CD14-positive monocyte (primary cell): Measurements from ENCODE around the gene NPTX1. TPM values are rescaled to one million over a fixed set of nuclear protein-coding genes. Genes with fewer than 3 reads are reported as not detected.

Experiments
- DNase-seq, 3 donors: peaks; one replicate each; pipeline ENCODE4 v3.0.0-alpha.2; 2011 to 2022
- H2AFZ ChIP-seq: 2 replicates; pipeline ENCODE4 v1.6.0; 2012; ENCODE audit warnings: mild to moderate bottlenecking, low read depth, low read length, inconsistent platforms; ENCODE audit not compliant: insufficient read depth, poor library complexity, severe bottlenecking
- H3K27ac ChIP-seq, 2 donors: 1 replicate in 1 of 2; 2 replicates in 1 of 2; pipeline ENCODE4 v1.5.1; 2012 to 2013; ENCODE audit warnings: low read length in 2 of 2, control low read depth in 1 of 2, inconsistent platforms in 1 of 2, low read depth in 1 of 2, mild to moderate bottlenecking in 1 of 2
- H3K27me3 ChIP-seq, 2 donors: one replicate each; pipeline versions ENCODE4 v1.6.0 to v1.6.1; 2011 to 2013; ENCODE audit warnings: low read length in 2 of 2; ENCODE audit not compliant: control insufficient read depth in 2 of 2, insufficient read depth in 2 of 2
- H3K36me3 ChIP-seq, 2 donors: replicated peaks in 1 of 2; 1 replicate in 1 of 2; 2 replicates in 1 of 2; pipeline versions ENCODE4 v1.5.1 to v1.6.1; 2012 to 2013; ENCODE audit warnings: low read length in 2 of 2, control low read depth in 1 of 2, inconsistent platforms in 1 of 2, mild to moderate bottlenecking in 1 of 2; ENCODE audit not compliant: insufficient read depth in 2 of 2, control insufficient read depth in 1 of 2
- H3K4me1 ChIP-seq, 2 donors: 1 replicate in 1 of 2; 2 replicates in 1 of 2; pipeline versions ENCODE4 v1.5.1 to v1.6.1; 2012 to 2013; ENCODE audit warnings: low read length in 2 of 2, control low read depth in 1 of 2, inconsistent platforms in 1 of 2, mild to moderate bottlenecking in 1 of 2, moderate library complexity in 1 of 2; ENCODE audit not compliant: insufficient read depth in 2 of 2, control insufficient read depth in 1 of 2
- H3K4me2 ChIP-seq: replicated peaks from 2 replicates; pipeline ENCODE3; 2012; ENCODE audit warnings: low read length, moderate library complexity, mild to moderate bottlenecking; ENCODE audit not compliant: poor library complexity, severe bottlenecking; ENCODE audit errors: extremely low read depth
- H3K4me3 ChIP-seq, 3 experiments: fragments of 200-600 bp in 1 of 3; sonication (generic) in 1 of 3; replicated peaks in 1 of 3; 1 replicate in 2 of 3; 2 replicates in 1 of 3; pipeline ENCODE4 v1.5.1; 2011 to 2013; ENCODE audit warnings: low read length in 3 of 3, mild to moderate bottlenecking in 3 of 3, control low read depth in 2 of 3, low read depth in 2 of 3, inconsistent platforms in 1 of 3, moderate library complexity in 1 of 3
- H3K79me2 ChIP-seq: 2 replicates; pipeline ENCODE4 v1.6.0; 2012; ENCODE audit warnings: mild to moderate bottlenecking, control low read depth, inconsistent platforms, low read length, moderate library complexity; ENCODE audit not compliant: insufficient read depth
- H3K9ac ChIP-seq: 2 replicates; pipeline ENCODE4 v1.6.0; 2017; ENCODE audit warnings: low read length, mild to moderate bottlenecking; ENCODE audit not compliant: insufficient read depth, poor library complexity, severe bottlenecking
- H3K9me3 ChIP-seq, 2 donors: replicated peaks in 1 of 2; 1 replicate in 1 of 2; 2 replicates in 1 of 2; pipeline versions ENCODE4 v1.5.1 to v1.6.1; 2012 to 2013; ENCODE audit warnings: low read length in 2 of 2, control low read depth in 1 of 2; ENCODE audit not compliant: control insufficient read depth in 1 of 2, insufficient read depth in 1 of 2
- H4K20me1 ChIP-seq: 2 replicates; pipeline ENCODE4 v1.6.0; 2012; ENCODE audit warnings: mild to moderate bottlenecking, low read length, control low read depth, moderate library complexity; ENCODE audit not compliant: insufficient read depth
- H3K27ac Mint-ChIP-seq, 7 donors: one replicate each; pipeline ENCODE4 v1.8.0; 2020; ENCODE audit warnings: mild to moderate bottlenecking in 7 of 7, mixed read lengths in 7 of 7, moderate library complexity in 6 of 7, inconsistent platforms in 2 of 7
- H3K27me3 Mint-ChIP-seq, 3 donors: one replicate each; pipeline ENCODE4 v1.8.0; 2021 to 2022; ENCODE audit warnings: low read depth in 3 of 3, mild to moderate bottlenecking in 3 of 3, mixed read lengths in 3 of 3, moderate library complexity in 3 of 3, inconsistent platforms in 1 of 3
- H3K36me3 Mint-ChIP-seq, 2 donors: one replicate each; pipeline ENCODE4 v1.8.0; 2020; ENCODE audit warnings: mixed read lengths in 2 of 2, inconsistent platforms in 1 of 2, mild to moderate bottlenecking in 1 of 2
- H3K4me1 Mint-ChIP-seq: one replicate; pipeline ENCODE4 v1.8.0; 2020; ENCODE audit warnings: mild to moderate bottlenecking, mixed read lengths
- H3K4me3 Mint-ChIP-seq, 2 donors: one replicate each; pipeline ENCODE4 v1.8.0; 2020; ENCODE audit warnings: mild to moderate bottlenecking in 2 of 2, mixed read lengths in 2 of 2, moderate library complexity in 1 of 2
- H3K9me3 Mint-ChIP-seq, 7 donors: one replicate each; pipeline ENCODE4 v1.8.0; 2020 to 2022; ENCODE audit warnings: mixed read lengths in 7 of 7, mild to moderate bottlenecking in 6 of 7, moderate library complexity in 6 of 7, inconsistent platforms in 2 of 7
- CTCF ChIP-seq: fragments of 200-600 bp; IDR thresholded peaks from one replicate; pipeline ENCODE4 v1.8.0; 2022; ENCODE audit warnings: antibody characterized with exemption, mild to moderate bottlenecking
- WGBS: methylation state at CpG from one replicate; pipeline ENCODE4 v1.1.5; 2013; ENCODE audit warnings: missing lambda C conversion rate; ENCODE audit not compliant: insufficient coverage; 5-methylcytosine and 5-hydroxymethylcytosine counted together
- intact Hi-C, 2 donors: fragments of 100-400 bp; cut with micrococcal nuclease; formaldehyde crosslinking; loops; one replicate each; pipeline versions ENCODE4 v1.15.0 to v1.15.1; 2023
- polyA plus RNA-seq, 3 donors: library from polyadenylated mRNA; depleted of rRNA in 1 of 3; unstranded in 2 of 3; stranded (reverse) in 1 of 3; fragments of 300-500 nt in 2 of 3; fragments of >200 nt in 1 of 3; fragmentation: Illumina TruSeq in 2 of 3; gene quantifications; 1 replicate in 2 of 3; 2 replicates in 1 of 3; pipeline ENCODE4 v1.2.3, GENCODE V29; 2012 to 2021

NPTX1 gene
- polyA plus RNA-seq, 3 donors: not detected

GRCh38 chr17:80511222-80512180 lies 35.1 kb upstream of the NPTX1 start:
- intact Hi-C loops: no loop called here
- Mint-ChIP-seq H3K9me3 (peaks cover 0 to 3% (median 0%) of the 10 kb centered on the region in 7 donors), H3K36me3 (no peaks in the 10 kb centered on the region), H3K4me3 (no peak overlapping the region), H3K27ac (no peak overlapping the region), H3K27me3 (peaks cover 6 to 17% (median 11%) of the 10 kb centered on the region in 3 donors), H3K4me1 (no peaks in the 10 kb centered on the region)
- Histone ChIP-seq H3K79me2 (no peaks in the 10 kb centered on the region), H3K27me3 (no peaks in the 10 kb centered on the region), H3K36me3 (no peaks in the 10 kb centered on the region), H3K9ac (no peak overlapping the region), H3K9me3 (no peaks in the 10 kb centered on the region), H3K4me2 (no peak overlapping the region), H3K4me1 (no peaks in the 10 kb centered on the region), H4K20me1 (no peaks in the 10 kb centered on the region), H3K27ac (no peak overlapping the region), H3K4me3 (no peak overlapping the region), H2AFZ (no peak overlapping the region)
- WGBS: 65% methylated on average over 18 of the region's 18 CpGs
- TF ChIP-seq CTCF: no peak
- DNase-seq: no peak

GRCh38 chr17:80510772-80511171 lies 34.4 kb upstream of the NPTX1 start:
- Histone ChIP-seq H3K4me1 (no peaks in the 10 kb centered on the region), H3K36me3 (no peaks in the 10 kb centered on the region), H3K27me3 (no peaks in the 10 kb centered on the region), H4K20me1 (no peaks in the 10 kb centered on the region), H3K79me2 (no peaks in the 10 kb centered on the region), H3K27ac (no peak overlapping the region), H3K9me3 (no peaks in the 10 kb centered on the region), H3K4me2 (no peak overlapping the region), H3K4me3 (no peak overlapping the region), H3K9ac (no peak overlapping the region), H2AFZ (no peak overlapping the region)
- DNase-seq: no peak
- Mint-ChIP-seq H3K9me3 (peaks cover 0 to 3% (median 0%) of the 10 kb centered on the region in 7 donors), H3K27me3 (peaks cover 10 to 15% (median 11%) of the 10 kb centered on the region in 3 donors), H3K4me3 (no peak overlapping the region), H3K36me3 (no peaks in the 10 kb centered on the region), H3K27ac (no peak overlapping the region), H3K4me1 (no peaks in the 10 kb centered on the region)
- 56% methylated on average over 9 of the region's 9 CpGs for WGBS
- TF ChIP-seq CTCF: no peak
- intact Hi-C loops: no loop called here
